Testis (tissue), 2 donors: ENCODE measurements around the gene TRIM37.

Experiments used
- CTCF ChIP-seq, 3 experiments: fragments of 450-650 bp in 2 of 3; fragments of 200-600 bp in 1 of 3; sonication (generic) in 1 of 3; IDR thresholded peaks; one replicate each; pipeline ENCODE4 v1.5.1; 2016 to 2019; ENCODE audit warnings: antibody characterized with exemption in 3 of 3, mild to moderate bottlenecking in 2 of 3, moderate library complexity in 1 of 3
- POLR2A ChIP-seq: fragments of 450-650 bp; IDR thresholded peaks from one replicate; pipeline ENCODE4 v1.6.1; 2017; ENCODE audit warnings: antibody characterized with exemption, mild to moderate bottlenecking, moderate library complexity

- no peak for TF ChIP-seq POLR2A
- no peak for TF ChIP-seq CTCF (IDR thresholded peaks at IDR 0.05)
Measured at GRCh38 chr17:58969156-58969555, 137.5 kb downstream of the TRIM37 start.
